OCI-LY1 (cell line): ENCODE data around the gene MTMR2.

ENCODE experiments used
- CTCF ChIP-seq: fragments of 200-600 bp; sonication (generic), shearing (Covaris generic); IDR thresholded peaks from 2 replicates; pipeline ENCODE4 v1.5.1; 2017; ENCODE audit warnings: mild to moderate bottlenecking, antibody characterized with exemption, low read length, moderate library complexity, mixed read lengths
- EZH2 ChIP-seq: fragments of 200-600 bp; sonication (generic), shearing (Covaris generic); IDR thresholded peaks from 2 replicates; pipeline ENCODE4 v1.8.0; 2017; ENCODE audit warnings: borderline replicate concordance, mixed run types, mild to moderate bottlenecking, antibody characterized with exemption, low read length, moderate library complexity, mixed read lengths

- no peak for TF ChIP-seq CTCF
- no peak for TF ChIP-seq EZH2
These were observed 91.1 kb downstream of the MTMR2 start for GRCh38 chr11:95832763-95833162.
